K562 (cell line): ENCODE results near the gene INSR.

Experiments used
- CHD2 ChIP-seq: IDR thresholded peaks from 2 replicates; pipeline ENCODE4 v1.6.1; 2011; ENCODE audit warnings: low read depth, low read length
- FOXK2 ChIP-seq, 2 experiments: fragments of 450-650 bp; IDR thresholded peaks in 1 of 2; conservative IDR thresholded peaks in 1 of 2; 2 replicates each; pipeline ENCODE4 v1.6.1; 2016; ENCODE audit warnings: low read depth in 2 of 2, mild to moderate bottlenecking in 1 of 2
- FUS ChIP-seq: fragments of 200-400 bp; formaldehyde crosslinking; optimal IDR thresholded peaks from 2 replicates; pipeline ENCODE3; 2017; ENCODE audit warnings: low read depth, low read length
- JUND ChIP-seq, 2 experiments: IDR thresholded peaks; 2 replicates in 1 of 2; 3 replicates in 1 of 2; pipeline ENCODE4 v1.6.1; 2011; ENCODE audit warnings: borderline replicate concordance in 2 of 2, low read depth in 2 of 2, low read length in 2 of 2, improper control_type of control experiment in 1 of 2, missing biosample characterization in 1 of 2, missing genetic modification characterization in 1 of 2, missing genetic modification reagents in 1 of 2
- KLF1 ChIP-seq: fragments of 450-650 bp; IDR thresholded peaks from 2 replicates; pipeline ENCODE4 v1.6.1; 2016; ENCODE audit warnings: missing genetic modification characterization, missing compliant biosample characterization
- PATZ1 ChIP-seq: fragments of 250-450 bp; sonication (Bioruptor Pico); IDR thresholded peaks from 2 replicates; pipeline ENCODE4 v1.5.0; 2020; ENCODE audit warnings: mild to moderate bottlenecking, borderline replicate concordance
- POLR2AphosphoS5 ChIP-seq: IDR thresholded peaks from 2 replicates; pipeline ENCODE4 v1.6.1; 2011; ENCODE audit warnings: mild to moderate bottlenecking, low read depth, low read length, moderate library complexity; ENCODE audit not compliant: control insufficient read depth, insufficient read depth
- SAFB ChIP-seq: fragments of 200-400 bp; formaldehyde crosslinking; IDR thresholded peaks from 2 replicates; pipeline ENCODE4 v1.6.1; 2017; ENCODE audit warnings: low read depth, low read length, borderline replicate concordance
- SMARCA4 ChIP-seq: fragments of 450-650 bp; IDR thresholded peaks from 2 replicates; pipeline ENCODE4 v1.6.1; 2016
- TEAD4 ChIP-seq, 2 experiments: sonication (generic) in 1 of 2; formaldehyde crosslinking in 1 of 2; IDR thresholded peaks; 2 replicates each; pipeline versions ENCODE4 v1.6.1 to v1.8.0; 2012 to 2022; ENCODE audit warnings: borderline replicate concordance in 1 of 2, inconsistent platforms in 1 of 2, low read length in 1 of 2, mild to moderate bottlenecking in 1 of 2, missing genetic modification reagents in 1 of 2
- ZBTB26 ChIP-seq: fragments of 450-650 bp; formaldehyde crosslinking; IDR thresholded peaks from 2 replicates; pipeline ENCODE4 v1.4.0; 2022; ENCODE audit warnings: missing genetic modification characterization
- ZFP36 ChIP-seq: fragments of 150-350 bp; IDR thresholded peaks from 2 replicates; pipeline ENCODE4 v1.6.1; 2018; ENCODE audit warnings: low read length, low read depth; ENCODE audit not compliant: partially characterized antibody
- TF ChIP-seq, protein P1 (sequence below): fragments of 450-650 bp; formaldehyde crosslinking; IDR thresholded peaks from 2 replicates; pipeline ENCODE4 v1.4.0; 2020; ENCODE audit warnings: mild to moderate bottlenecking, moderate library complexity
- TF ChIP-seq, protein P2 (sequence below), 3 experiments: IDR thresholded peaks in 2 of 3; conservative IDR thresholded peaks in 1 of 3; 2 replicates each; pipeline ENCODE4 v1.5.1; 2011 to 2012; ENCODE audit warnings: low read length in 3 of 3, mild to moderate bottlenecking in 3 of 3, control low read depth in 2 of 3, improper control_type of control experiment in 1 of 3, inconsistent platforms in 1 of 3, low read depth in 1 of 3, mixed read lengths in 1 of 3, moderate library complexity in 1 of 3; ENCODE audit not compliant: insufficient read depth in 2 of 3

DNA sequence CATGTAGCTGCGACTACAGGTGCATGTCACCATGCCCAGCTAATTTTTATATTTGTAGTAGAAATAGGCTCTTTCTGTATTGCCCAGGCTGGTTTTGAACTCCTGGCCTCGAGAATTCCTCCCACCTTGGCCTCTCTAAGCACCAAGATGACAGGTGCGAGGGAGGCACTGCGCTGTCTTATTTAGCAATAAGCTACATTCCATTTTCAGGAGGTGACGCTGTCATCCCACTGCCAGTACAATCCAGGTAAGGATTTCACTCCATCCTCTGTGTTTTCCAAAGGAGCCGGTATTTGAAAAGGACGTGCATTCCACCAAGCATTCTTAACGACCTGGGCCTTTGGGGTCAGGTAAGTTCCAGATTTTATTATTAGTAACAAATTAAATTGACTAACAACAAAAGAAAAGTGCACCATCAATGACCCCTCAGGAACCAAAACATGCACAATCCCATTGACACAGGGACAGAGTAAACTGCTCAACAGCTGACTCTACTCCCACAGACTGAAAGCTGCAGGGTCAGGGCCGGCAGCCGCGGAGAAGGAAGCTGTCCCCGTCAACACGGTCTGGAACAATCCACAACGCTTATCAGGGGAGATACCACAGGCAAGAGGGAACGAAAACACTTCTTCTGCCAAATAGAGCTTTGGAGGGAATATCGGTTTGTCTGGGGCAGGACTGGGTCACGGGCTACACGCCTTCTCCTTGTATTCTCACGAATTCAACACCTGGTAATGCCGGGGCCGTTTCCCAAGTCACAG, 82.8 kb downstream of the INSR start:
- no peak for TF ChIP-seq KLF1 (tag)
- TF ChIP-seq PATZ1 (CRISPR knock-in tag) = no peak
- no peak for TF ChIP-seq JUND (IDR thresholded peaks at IDR 0.05; ENCODE audit: borderline replicate concordance, low read depth, low read length)
- no peak for TF ChIP-seq JUND (tag; IDR thresholded peaks at IDR 0.05; ENCODE audit: borderline replicate concordance, low read depth, low read length)
- no peak for TF ChIP-seq ZBTB26 (CRISPR knock-in tag)
- TF ChIP-seq, protein P1, sequence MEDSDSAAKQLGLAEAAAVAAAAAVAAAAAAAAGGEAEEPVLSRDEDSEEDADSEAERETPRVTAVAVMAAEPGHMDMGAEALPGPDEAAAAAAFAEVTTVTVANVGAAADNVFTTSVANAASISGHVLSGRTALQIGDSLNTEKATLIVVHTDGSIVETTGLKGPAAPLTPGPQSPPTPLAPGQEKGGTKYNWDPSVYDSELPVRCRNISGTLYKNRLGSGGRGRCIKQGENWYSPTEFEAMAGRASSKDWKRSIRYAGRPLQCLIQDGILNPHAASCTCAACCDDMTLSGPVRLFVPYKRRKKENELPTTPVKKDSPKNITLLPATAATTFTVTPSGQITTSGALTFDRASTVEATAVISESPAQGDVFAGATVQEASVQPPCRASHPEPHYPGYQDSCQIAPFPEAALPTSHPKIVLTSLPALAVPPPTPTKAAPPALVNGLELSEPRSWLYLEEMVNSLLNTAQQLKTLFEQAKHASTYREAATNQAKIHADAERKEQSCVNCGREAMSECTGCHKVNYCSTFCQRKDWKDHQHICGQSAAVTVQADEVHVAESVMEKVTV = no peak
- TF ChIP-seq SMARCA4 = no peak
- TF ChIP-seq, protein P2, sequence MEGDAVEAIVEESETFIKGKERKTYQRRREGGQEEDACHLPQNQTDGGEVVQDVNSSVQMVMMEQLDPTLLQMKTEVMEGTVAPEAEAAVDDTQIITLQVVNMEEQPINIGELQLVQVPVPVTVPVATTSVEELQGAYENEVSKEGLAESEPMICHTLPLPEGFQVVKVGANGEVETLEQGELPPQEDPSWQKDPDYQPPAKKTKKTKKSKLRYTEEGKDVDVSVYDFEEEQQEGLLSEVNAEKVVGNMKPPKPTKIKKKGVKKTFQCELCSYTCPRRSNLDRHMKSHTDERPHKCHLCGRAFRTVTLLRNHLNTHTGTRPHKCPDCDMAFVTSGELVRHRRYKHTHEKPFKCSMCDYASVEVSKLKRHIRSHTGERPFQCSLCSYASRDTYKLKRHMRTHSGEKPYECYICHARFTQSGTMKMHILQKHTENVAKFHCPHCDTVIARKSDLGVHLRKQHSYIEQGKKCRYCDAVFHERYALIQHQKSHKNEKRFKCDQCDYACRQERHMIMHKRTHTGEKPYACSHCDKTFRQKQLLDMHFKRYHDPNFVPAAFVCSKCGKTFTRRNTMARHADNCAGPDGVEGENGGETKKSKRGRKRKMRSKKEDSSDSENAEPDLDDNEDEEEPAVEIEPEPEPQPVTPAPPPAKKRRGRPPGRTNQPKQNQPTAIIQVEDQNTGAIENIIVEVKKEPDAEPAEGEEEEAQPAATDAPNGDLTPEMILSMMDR (IDR thresholded peaks at IDR 0.05 in 2 of 3, conservative IDR thresholded peaks at IDR 0.05 in 1 of 3; ENCODE audit: insufficient read depth in 2 of 3, low read depth in 1 of 3, low read length in 3 of 3) = no peak
- TF ChIP-seq ZFP36 = no peak
- no peak for TF ChIP-seq FOXK2 (conservative IDR thresholded peaks at IDR 0.05 in 1 of 2, IDR thresholded peaks at IDR 0.05 in 1 of 2; ENCODE audit: low read depth in 2 of 2)
- no peak for TF ChIP-seq CHD2
- no peak for TF ChIP-seq SAFB
- TF ChIP-seq TEAD4 (IDR thresholded peaks at IDR 0.05; ENCODE audit: low read length) = no peak
- no peak for TF ChIP-seq TEAD4 (CRISPR knock-in tag; IDR thresholded peaks at IDR 0.05; ENCODE audit: borderline replicate concordance)
- no peak for TF ChIP-seq FUS
- TF ChIP-seq POLR2AphosphoS5 = no peak
